Stimulated activated naive CD8-positive, alpha-beta T cell treated with anti-CD3 and anti-CD28 coated beads, Interleukin-15, Interleukin-2, amounts not matched to agents 100 ng/mL and 50 ng/mL, for 24 hours (primary cell): ENCODE measurements around the gene A3GALT2.

Experiments
- H3K27ac Mint-ChIP-seq: one replicate; pipeline ENCODE4 v1.8.0; 2021; ENCODE audit warnings: mild to moderate bottlenecking, mixed read lengths
- H3K27me3 Mint-ChIP-seq: one replicate; pipeline ENCODE4 v1.8.0; 2021; ENCODE audit warnings: mixed read lengths
- H3K36me3 Mint-ChIP-seq: one replicate; pipeline ENCODE4 v1.8.0; 2021; ENCODE audit warnings: low read depth, mixed read lengths
- H3K4me1 Mint-ChIP-seq: one replicate; pipeline ENCODE4 v1.8.0; 2021; ENCODE audit warnings: low read depth, mixed read lengths
- H3K4me3 Mint-ChIP-seq: one replicate; pipeline ENCODE4 v1.8.0; 2021; ENCODE audit warnings: mild to moderate bottlenecking, mixed read lengths
- H3K9me3 Mint-ChIP-seq: one replicate; pipeline ENCODE4 v1.8.0; 2021; ENCODE audit warnings: mixed read lengths

Gene A3GALT2

DNA sequence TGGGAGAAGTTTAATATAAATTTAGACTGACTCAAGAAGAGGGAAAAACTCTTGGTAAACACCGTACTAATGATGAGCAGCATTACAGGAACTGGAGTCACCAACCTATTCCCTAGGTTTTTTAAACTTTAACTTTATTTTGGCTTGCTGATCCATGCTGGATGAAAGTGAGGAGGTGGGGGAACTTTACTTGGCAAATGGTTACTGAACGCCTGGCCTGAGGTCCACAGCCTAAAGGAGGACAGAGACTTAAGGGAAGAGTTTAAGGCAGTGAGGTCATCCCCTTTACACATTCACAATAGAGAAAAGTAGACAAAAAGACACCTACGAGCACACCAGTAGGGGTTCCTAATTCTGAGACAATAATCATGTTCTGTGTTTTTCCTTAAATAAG lies 25.6 kb upstream of the A3GALT2 start:
- Mint-ChIP-seq H3K27ac (peak overlapping the region; percentile 24), H3K9me3 (no peaks in the 10 kb centered on the region), H3K36me3 (peaks cover 33% of the 10 kb centered on the region), H3K4me3 (peak overlapping the region; percentile 90), H3K27me3 (peaks cover 9% of the 10 kb centered on the region), H3K4me1 (peaks cover 64% of the 10 kb centered on the region)

DNA sequence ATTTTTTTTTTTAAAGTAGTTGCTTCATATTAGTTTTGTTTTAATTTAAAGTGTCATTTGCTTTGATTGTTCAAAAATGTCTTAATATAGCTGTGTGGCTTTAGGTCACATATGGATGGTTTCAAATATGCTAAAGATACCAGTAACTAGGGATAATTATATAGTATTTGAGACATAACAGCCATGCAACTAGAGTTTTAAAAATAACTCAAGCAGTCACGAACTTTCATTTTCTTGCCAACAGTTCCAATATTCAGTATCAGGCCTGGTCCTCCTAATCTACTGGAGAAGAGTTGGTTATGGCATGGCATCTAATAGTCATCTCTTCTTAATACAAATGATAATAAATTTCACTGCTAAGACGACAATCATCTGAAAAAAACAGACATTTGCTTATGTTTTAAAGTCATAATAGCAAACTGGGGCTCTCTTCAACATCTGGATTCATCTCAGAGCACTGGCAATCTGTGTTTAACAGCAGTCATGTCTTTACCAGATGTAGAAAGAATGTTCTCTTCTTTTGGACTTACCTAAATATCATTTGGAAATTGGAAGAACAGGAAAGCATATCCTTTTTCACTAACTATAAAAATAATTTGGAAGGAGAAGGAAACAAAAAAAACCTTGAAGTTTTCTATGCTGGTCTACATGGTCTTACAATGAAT lies 24.1 kb upstream of the A3GALT2 start:
- no peak overlapping the region for H3K27ac Mint-ChIP-seq
- no peak overlapping the region for H3K4me3 Mint-ChIP-seq
- H3K27me3 Mint-ChIP-seq = no peaks in the 10 kb centered on the region
- no peaks in the 10 kb centered on the region for H3K9me3 Mint-ChIP-seq
- H3K4me1 Mint-ChIP-seq = peaks cover 54% of the 10 kb centered on the region
- H3K36me3 Mint-ChIP-seq = peaks cover 37% of the 10 kb centered on the region

DNA sequence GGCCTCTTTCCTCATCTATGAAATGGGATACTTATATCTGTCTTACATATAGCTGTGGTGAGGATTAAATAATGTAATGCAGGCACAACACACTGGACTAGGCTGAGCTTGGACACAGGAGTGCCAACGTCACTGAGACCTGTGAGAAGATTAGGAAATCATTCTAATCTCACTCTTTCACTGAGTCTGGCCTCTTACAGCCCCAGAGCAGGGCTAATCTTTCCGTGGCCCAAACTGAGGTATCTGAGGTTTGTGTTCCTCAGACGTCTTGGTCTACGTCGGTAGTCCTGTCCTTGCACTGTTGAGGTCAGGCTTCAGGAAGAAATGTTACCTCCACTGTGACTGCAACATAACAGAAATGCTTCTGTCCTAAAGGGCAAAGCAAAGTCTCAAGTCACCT lies 22.6 kb upstream of the A3GALT2 start:
- no peak overlapping the region for H3K27ac Mint-ChIP-seq
- peaks cover 50% of the 10 kb centered on the region for H3K4me1 Mint-ChIP-seq
- no peak overlapping the region for H3K4me3 Mint-ChIP-seq
- no peaks in the 10 kb centered on the region for H3K9me3 Mint-ChIP-seq
- H3K36me3 Mint-ChIP-seq = peaks cover 37% of the 10 kb centered on the region
- H3K27me3 Mint-ChIP-seq = no peaks in the 10 kb centered on the region

DNA sequence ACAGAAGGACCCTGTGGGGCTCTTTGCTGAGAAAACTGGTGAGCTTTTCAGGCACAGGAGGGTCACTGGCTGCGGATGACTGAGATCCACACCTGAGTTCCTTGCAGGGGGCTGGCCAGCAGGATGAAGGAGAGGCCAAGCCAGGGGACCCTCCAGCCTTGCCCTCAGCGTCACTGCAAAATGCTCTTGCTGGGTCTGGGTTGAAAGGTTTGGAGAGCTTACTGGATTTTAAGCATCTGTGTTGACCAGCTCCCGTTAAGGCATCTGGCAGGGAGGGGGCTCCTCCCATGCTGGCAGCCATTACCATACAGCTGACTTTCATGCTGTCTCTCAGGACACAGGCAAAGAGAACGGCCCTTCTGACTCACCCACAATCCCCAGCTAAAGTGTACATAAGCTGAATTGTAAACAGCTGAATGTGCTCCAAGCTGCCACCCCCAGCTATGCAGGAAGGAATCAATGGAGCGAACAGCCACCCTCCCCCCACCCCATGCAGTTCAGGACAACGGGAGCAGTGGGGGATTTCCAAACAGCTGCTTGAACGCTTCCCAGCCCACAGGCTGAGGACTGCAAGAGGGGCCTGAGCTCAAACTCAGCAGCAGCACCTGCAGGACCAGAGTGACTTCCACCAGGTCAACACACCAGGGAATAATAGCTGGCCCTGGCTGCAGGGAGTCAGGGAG lies 21.3 kb upstream of the A3GALT2 start:
- no peak overlapping the region for H3K27ac Mint-ChIP-seq
- H3K27me3 Mint-ChIP-seq = no peaks in the 10 kb centered on the region
- H3K4me1 Mint-ChIP-seq = peaks cover 47% of the 10 kb centered on the region

DNA sequence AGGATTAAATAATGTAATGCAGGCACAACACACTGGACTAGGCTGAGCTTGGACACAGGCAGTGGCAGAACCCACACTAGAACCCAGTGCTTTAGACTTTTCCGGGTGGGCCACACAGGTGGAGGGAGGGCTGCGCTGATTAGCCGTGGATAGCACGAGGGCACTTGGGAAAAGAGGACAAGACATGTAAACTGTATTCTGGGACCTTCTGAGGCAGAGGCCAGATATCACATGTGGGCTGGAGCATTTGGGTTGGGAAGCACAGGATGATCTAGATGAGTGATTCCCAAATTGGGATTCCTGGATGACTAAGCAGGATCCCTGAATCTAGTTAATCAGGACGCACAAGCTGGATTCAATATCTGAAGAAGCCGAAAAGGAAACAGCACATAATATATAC lies 20.3 kb upstream of the A3GALT2 start:
- H3K9me3 Mint-ChIP-seq = no peaks in the 10 kb centered on the region
- H3K27ac Mint-ChIP-seq = no peak overlapping the region
- H3K27me3 Mint-ChIP-seq = no peaks in the 10 kb centered on the region
- H3K36me3 Mint-ChIP-seq = peaks cover 20% of the 10 kb centered on the region
- H3K4me3 Mint-ChIP-seq = no peak overlapping the region
- peaks cover 40% of the 10 kb centered on the region for H3K4me1 Mint-ChIP-seq

More for the DNA sequence above, 21.3 kb upstream of the A3GALT2 start:
- Mint-ChIP-seq H3K9me3 (no peaks in the 10 kb centered on the region), H3K36me3 (peaks cover 30% of the 10 kb centered on the region), H3K4me3 (no peak overlapping the region)

DNA sequence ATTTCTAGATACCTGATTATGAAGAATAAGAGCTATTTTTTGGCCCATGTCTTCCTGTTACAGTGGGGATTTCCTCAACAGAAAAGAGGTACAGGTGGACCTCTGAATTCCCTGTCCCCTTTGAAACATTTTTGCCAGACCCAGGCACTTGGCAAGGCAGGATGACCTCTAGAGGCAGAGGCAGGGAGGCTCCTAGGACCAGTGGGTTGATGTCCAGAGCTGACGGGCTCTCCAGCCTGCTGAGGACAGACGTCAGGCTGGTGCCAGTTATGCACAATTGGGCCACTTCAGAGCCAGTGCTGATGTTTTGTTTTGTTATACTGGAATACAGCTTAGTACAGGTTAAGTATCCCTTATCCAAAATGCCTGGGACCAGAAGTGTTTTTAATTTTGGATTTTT lies 18.5 kb upstream of the A3GALT2 start:
- no peaks in the 10 kb centered on the region for H3K9me3 Mint-ChIP-seq
- H3K4me3 Mint-ChIP-seq = no peak overlapping the region
- H3K36me3 Mint-ChIP-seq = peaks cover 16% of the 10 kb centered on the region
- H3K4me1 Mint-ChIP-seq = peaks cover 27% of the 10 kb centered on the region
- no peak overlapping the region for H3K27ac Mint-ChIP-seq
- no peaks in the 10 kb centered on the region for H3K27me3 Mint-ChIP-seq

DNA sequence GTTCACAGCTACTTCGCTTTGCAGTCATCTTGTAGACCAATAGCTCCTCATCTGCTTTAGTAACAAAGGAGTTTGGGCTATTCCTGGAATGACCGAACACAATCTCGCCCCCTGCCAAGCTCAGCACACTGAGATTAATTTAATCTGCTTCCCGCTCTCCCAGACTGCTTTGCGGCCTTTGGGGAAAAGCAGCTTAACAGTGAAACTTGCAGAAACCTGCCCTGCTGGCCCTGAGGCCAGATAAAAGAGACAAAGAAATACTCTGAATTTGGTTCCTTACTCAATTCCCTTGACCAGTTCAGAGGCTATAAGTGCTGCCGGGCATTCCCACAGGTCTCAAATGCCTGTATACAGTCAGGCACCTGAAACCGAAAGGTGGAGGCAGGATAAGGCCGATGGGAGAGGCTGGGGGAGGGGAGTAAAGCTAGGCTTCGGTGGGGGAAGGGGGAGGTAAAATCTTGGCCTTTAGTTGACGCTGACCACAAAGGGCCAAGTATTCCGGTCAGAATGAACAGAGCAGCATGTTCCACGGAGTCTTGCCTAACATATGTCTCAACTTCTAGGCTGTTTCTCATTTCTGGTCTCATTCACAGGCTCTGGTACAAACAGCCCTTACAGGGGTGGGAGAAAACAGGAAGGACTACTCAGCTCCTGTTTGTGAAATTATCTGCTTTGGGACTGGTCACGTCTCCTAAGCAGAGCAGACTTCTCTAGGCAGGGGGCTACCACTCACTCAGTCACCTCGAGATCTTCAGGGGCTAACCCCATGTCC lies 17.7 kb upstream of the A3GALT2 start:
- peaks cover 23% of the 10 kb centered on the region for H3K4me1 Mint-ChIP-seq
- H3K27ac Mint-ChIP-seq = no peak overlapping the region
- H3K4me3 Mint-ChIP-seq = no peak overlapping the region
- no peaks in the 10 kb centered on the region for H3K9me3 Mint-ChIP-seq
- no peaks in the 10 kb centered on the region for H3K27me3 Mint-ChIP-seq
- H3K36me3 Mint-ChIP-seq = peaks cover 18% of the 10 kb centered on the region

DNA sequence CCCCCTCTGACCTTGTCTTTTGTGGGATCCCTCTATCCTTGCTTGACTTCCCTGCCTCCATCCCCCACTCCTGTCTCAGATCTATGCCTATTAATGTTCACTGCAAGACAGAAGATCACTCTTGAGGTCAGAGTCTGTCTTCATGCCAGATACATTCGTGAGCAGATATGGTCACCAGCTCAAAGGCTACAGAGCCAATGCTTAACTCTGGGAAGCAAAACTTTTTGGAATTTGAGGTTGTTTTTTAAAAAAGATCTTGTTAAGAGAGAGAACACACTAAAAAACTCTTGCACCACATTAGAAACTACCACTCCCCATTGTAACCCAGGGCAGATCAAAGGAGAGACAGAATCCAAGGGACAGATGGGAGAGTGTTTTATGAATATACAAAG lies 17.1 kb upstream of the A3GALT2 start:
- no peaks in the 10 kb centered on the region for H3K9me3 Mint-ChIP-seq
- no peak overlapping the region for H3K4me3 Mint-ChIP-seq
- H3K27me3 Mint-ChIP-seq = no peaks in the 10 kb centered on the region
- H3K27ac Mint-ChIP-seq = no peak overlapping the region
- peaks cover 23% of the 10 kb centered on the region for H3K4me1 Mint-ChIP-seq
- peaks cover 22% of the 10 kb centered on the region for H3K36me3 Mint-ChIP-seq

DNA sequence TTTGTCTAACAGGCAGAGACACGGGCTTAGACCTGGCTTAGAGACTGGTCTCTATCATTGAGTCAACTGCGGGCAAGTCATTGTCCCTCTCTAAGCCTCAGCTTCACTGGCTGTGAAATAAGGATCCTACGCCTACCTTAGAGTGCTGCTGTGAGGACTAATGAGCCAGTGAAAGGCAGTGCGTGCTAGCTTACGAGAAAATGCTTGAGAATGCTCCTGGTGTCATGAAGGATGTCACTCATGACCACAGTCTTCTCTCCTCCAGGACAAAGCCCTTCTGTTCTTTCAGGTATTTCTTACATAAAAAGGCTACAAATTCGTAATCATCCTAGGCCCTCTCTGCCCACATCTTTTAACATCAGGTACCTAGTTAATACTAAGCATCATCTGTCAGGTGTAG lies 16.5 kb upstream of the A3GALT2 start:
- H3K27me3 Mint-ChIP-seq = no peaks in the 10 kb centered on the region
- peaks cover 18% of the 10 kb centered on the region for H3K4me1 Mint-ChIP-seq
- no peak overlapping the region for H3K4me3 Mint-ChIP-seq
- no peak overlapping the region for H3K27ac Mint-ChIP-seq
- peaks cover 20% of the 10 kb centered on the region for H3K36me3 Mint-ChIP-seq
- no peaks in the 10 kb centered on the region for H3K9me3 Mint-ChIP-seq

DNA sequence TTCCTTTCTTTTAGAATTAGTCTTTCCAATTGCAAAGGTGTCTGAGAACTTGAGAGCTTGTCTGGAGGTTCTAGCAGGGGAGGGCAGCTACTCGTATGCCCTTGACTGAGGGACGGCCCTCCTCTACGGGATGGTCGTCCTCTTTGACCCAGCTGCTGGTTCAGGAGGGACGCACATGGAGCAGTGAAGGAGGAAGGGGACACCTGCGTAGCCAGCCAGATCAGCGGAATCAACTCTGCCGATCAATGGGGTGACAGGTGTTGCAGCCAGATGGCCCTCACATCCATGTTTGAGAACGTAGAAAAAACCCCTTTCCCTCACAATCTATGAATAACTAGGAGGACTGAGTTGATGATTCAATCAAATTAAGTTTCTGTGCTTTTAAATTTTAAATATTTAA lies 15.7 kb upstream of the A3GALT2 start:
- H3K9me3 Mint-ChIP-seq = no peaks in the 10 kb centered on the region
- peaks cover 18% of the 10 kb centered on the region for H3K4me1 Mint-ChIP-seq
- H3K27ac Mint-ChIP-seq = no peak overlapping the region
- no peak overlapping the region for H3K4me3 Mint-ChIP-seq
- H3K27me3 Mint-ChIP-seq = no peaks in the 10 kb centered on the region
- peaks cover 22% of the 10 kb centered on the region for H3K36me3 Mint-ChIP-seq

DNA sequence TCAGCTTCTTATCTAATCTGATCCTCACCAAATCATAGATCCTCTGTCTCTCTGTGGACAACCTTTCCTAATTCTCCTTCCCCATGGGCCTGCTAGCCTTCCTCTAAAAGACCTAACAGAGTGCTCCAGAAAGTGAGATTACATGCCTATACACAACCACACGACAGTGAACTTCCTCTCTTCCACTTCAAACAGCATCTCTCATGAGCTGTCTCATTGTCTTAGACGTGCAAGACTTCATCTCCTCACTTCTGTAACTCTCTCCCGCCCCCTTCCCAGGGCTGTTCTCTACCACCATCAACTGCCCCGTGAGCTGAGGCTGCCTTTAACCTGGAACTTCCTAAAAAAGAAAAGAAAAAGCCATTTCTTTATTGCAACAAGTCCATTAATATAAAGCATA lies 14.1 kb upstream of the A3GALT2 start:
- Mint-ChIP-seq H3K27me3 (no peaks in the 10 kb centered on the region), H3K9me3 (no peaks in the 10 kb centered on the region), H3K4me3 (no peak overlapping the region), H3K27ac (no peak overlapping the region), H3K4me1 (peaks cover 14% of the 10 kb centered on the region), H3K36me3 (peaks cover 30% of the 10 kb centered on the region)

DNA sequence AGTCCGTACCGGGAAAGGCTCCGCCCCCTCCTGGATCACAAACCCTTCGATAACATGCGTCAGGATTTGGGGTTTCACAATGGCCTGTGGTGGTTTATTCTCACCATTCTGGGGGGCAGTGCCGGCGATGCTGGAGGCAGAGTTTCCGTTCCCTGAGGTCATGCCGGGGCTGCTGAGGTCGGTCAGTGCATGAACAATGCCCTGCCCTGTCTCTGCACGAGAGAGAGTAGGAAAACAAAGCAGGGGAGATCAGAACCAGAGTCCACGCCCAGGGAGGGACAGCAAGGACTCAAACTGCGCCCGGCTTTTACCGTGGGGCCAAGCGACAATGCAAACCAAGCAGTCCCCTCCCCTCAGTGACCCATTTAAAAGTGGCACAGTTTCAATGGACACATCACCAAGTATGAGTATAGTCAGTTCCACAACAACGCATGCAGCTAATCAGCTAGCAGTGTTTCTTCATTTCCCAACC lies 13.2 kb upstream of the A3GALT2 start:
- peaks cover 14% of the 10 kb centered on the region for H3K4me1 Mint-ChIP-seq
- no peaks in the 10 kb centered on the region for H3K9me3 Mint-ChIP-seq
- H3K27ac Mint-ChIP-seq = no peak overlapping the region
- H3K27me3 Mint-ChIP-seq = no peaks in the 10 kb centered on the region
- no peak overlapping the region for H3K4me3 Mint-ChIP-seq
- peaks cover 39% of the 10 kb centered on the region for H3K36me3 Mint-ChIP-seq

DNA sequence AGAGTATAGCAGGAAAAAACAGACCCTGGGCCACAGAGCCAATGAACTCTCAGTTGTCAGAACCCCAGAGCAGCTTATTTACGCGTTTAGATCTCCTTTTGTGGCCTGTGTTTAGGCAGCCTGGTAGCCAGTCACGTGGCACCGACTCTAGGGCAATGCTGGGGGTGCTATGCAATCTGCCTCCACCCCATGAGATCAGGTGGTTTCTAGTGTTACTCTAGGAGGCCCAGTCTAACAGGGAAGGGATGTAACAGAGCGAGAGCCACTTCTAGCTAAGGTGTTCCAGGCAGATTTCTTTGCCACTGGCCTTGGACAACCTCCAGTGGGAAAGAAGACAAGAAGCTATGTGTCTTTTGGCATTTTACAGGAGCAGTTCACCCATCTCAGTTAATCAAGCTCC lies 12.0 kb upstream of the A3GALT2 start:
- no peak overlapping the region for H3K4me3 Mint-ChIP-seq
- peaks cover 9% of the 10 kb centered on the region for H3K4me1 Mint-ChIP-seq
- H3K27ac Mint-ChIP-seq = no peak overlapping the region
- H3K27me3 Mint-ChIP-seq = no peaks in the 10 kb centered on the region
- peaks cover 51% of the 10 kb centered on the region for H3K36me3 Mint-ChIP-seq
- no peaks in the 10 kb centered on the region for H3K9me3 Mint-ChIP-seq

DNA sequence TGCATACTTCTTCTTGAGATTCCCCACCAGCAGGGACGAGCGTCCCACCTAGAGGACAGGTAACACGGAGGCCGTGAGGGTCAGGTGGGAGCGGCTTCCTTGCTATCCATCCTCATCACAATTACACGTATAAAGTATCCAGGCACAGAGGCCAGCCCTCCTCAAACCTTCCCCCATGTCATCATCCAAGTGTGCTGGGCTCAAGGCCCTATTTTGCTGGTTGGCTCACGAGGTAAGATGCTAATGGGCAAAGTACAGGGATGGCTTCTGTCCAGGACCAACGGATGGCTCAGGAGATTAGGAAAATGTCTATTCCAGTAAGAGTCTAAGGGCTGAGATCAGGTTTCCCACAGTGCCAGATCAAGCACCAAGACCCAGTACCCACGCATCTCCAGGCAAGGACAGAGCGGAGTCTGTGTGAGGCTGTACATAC lies 11.5 kb upstream of the A3GALT2 start:
- H3K4me1 Mint-ChIP-seq = peaks cover 4% of the 10 kb centered on the region
- peaks cover 51% of the 10 kb centered on the region for H3K36me3 Mint-ChIP-seq
- no peak overlapping the region for H3K4me3 Mint-ChIP-seq
- H3K27me3 Mint-ChIP-seq = no peaks in the 10 kb centered on the region
- H3K9me3 Mint-ChIP-seq = no peaks in the 10 kb centered on the region
- H3K27ac Mint-ChIP-seq = no peak overlapping the region
